Spleen (tissue), 11 donors: ENCODE results near the gene SKP1. TPM values are rescaled to one million over a fixed set of nuclear protein-coding genes. Genes with fewer than 3 reads are reported as not detected.

Experiments
- DNase-seq: peaks from one replicate; pipeline ENCODE4 v3.0.0-alpha.2; 2020
- H3K27ac ChIP-seq, 8 donors: fragments of 200-600 bp; sonication (generic) in 7 of 8; 1 replicate in 4 of 8; 2 replicates in 4 of 8; pipeline versions ENCODE4 v1.5.0 to v1.8.0; 2016 to 2021; ENCODE audit warnings: inconsistent platforms in 4 of 8, mild to moderate bottlenecking in 4 of 8, moderate library complexity in 1 of 8
- H3K27me3 ChIP-seq, 7 donors: fragments of 200-600 bp; sonication (generic) in 6 of 7; replicated peaks in 1 of 7; 1 replicate in 4 of 7; 2 replicates in 3 of 7; pipeline versions ENCODE4 v1.5.0 to v1.8.0; 2016 to 2021; ENCODE audit warnings: inconsistent platforms in 3 of 7, mild to moderate bottlenecking in 1 of 7
- H3K36me3 ChIP-seq, 6 donors: fragments of 200-600 bp; sonication (generic) in 5 of 6; 1 replicate in 4 of 6; 2 replicates in 2 of 6; pipeline versions ENCODE4 v1.5.0 to v1.8.0; 2016 to 2021; ENCODE audit warnings: inconsistent platforms in 2 of 6
- H3K4me1 ChIP-seq, 6 donors: fragments of 200-600 bp; sonication (generic) in 5 of 6; 1 replicate in 3 of 6; 2 replicates in 3 of 6; pipeline versions ENCODE4 v1.5.0 to v1.8.0; 2016 to 2021; ENCODE audit warnings: inconsistent platforms in 3 of 6
- H3K4me3 ChIP-seq, 8 donors: fragments of 200-600 bp; sonication (generic) in 7 of 8; 1 replicate in 4 of 8; 2 replicates in 4 of 8; pipeline versions ENCODE4 v1.5.0 to v1.8.0; 2016 to 2021; ENCODE audit warnings: inconsistent platforms in 4 of 8, mild to moderate bottlenecking in 4 of 8, moderate library complexity in 2 of 8
- H3K9me3 ChIP-seq, 8 donors: fragments of 200-600 bp; sonication (generic) in 7 of 8; 1 replicate in 4 of 8; 2 replicates in 4 of 8; pipeline versions ENCODE4 v1.5.0 to v1.8.0; 2016 to 2021; ENCODE audit warnings: inconsistent platforms in 4 of 8
- CTCF ChIP-seq, 11 experiments: fragments of 200-600 bp in 7 of 11; fragments of 450-650 bp in 4 of 11; sonication (generic) in 4 of 11; IDR thresholded peaks in 8 of 11; conservative IDR thresholded peaks in 3 of 11; 1 replicate in 7 of 11; 2 replicates in 4 of 11; pipeline versions ENCODE4 v1.4.0 to v1.8.0; 2016 to 2021; ENCODE audit warnings: antibody characterized with exemption in 11 of 11, inconsistent platforms in 4 of 11, mild to moderate bottlenecking in 1 of 11
- POLR2A ChIP-seq, 3 donors: fragments of 450-650 bp; IDR thresholded peaks; one replicate each; pipeline ENCODE4 v1.5.1; 2017; ENCODE audit warnings: antibody characterized with exemption in 3 of 3, mild to moderate bottlenecking in 1 of 3
- POLR2AphosphoS5 ChIP-seq, 3 donors: sonication (generic); formaldehyde crosslinking; IDR thresholded peaks; one replicate each; pipeline ENCODE4 v1.5.1; 2017; ENCODE audit warnings: antibody characterized with exemption in 3 of 3
- WGBS, 5 donors: extraction: QIAGEN DNeasy Blood & Tissue Kit in 3 of 5; methylation state at CpG; one replicate each; pipeline versions ENCODE4 v1.1.5 to v1.1.7; 2013 to 2018; 5-methylcytosine and 5-hydroxymethylcytosine counted together
- intact Hi-C: fragments of 100-400 bp; cut with DNase I; formaldehyde crosslinking; loops from one replicate; pipeline ENCODE4 v1.15.0; 2023; ENCODE audit warnings: low total_unique reads
- polyA plus RNA-seq, 3 donors: library from polyadenylated mRNA; stranded (reverse); fragments of 200-250 nt; gene quantifications; one replicate each; pipeline ENCODE4 v1.2.1, GENCODE V29; 2013
- total RNA-seq, 7 donors: library from RNA; depleted of rRNA in 3 of 7; stranded (reverse); fragments of >200 nt in 3 of 7; fragmentation: NEBNext Ultra II Directional in 4 of 7; extraction: Animal tissue kit (Norgen Biotek cat#: 25700) in 4 of 7; gene quantifications; one replicate each; pipeline versions ENCODE4 v1.1.0 to v1.2.1, GENCODE V29; 2016 to 2021
- donor health status: healthy with polysubstance abuse.
- donor health status: DM: no; HTN: no; CAD: no; lungs with moderate emphysema.
- donor health status: DM: no; HTN: no; CAD: no.
- donor health status: Bipolar disorder and iron deficiency.
- donor health status: healthy.
- donor health status: DM: no; HTN: no; CAD: no.
- donor health status: DM: yes; HTN: yes; CAD: no.

The SKP1 gene
- total and polyA plus RNA-seq, 10 donors = 121 to 354 (median 202) TPM

- Histone ChIP-seq H3K27ac (peak overlapping the region in 4 of 8 donors; percentile 46 to 88 (median 52)), H3K4me3 (no peak overlapping the region), H3K27me3 (no peaks in the 10 kb centered on the region), H3K36me3 (peaks cover 0 to 97% (median 49%) of the 10 kb centered on the region in 6 donors), H3K4me1 (peaks cover 19 to 79% (median 59%) of the 10 kb centered on the region in 6 donors), H3K9me3 (no peaks in the 10 kb centered on the region)
- TF ChIP-seq CTCF (IDR thresholded peaks at IDR 0.05 in 8 of 11, conservative IDR thresholded peaks at IDR 0.05 in 3 of 11) = no peak
- TF ChIP-seq POLR2A (IDR thresholded peaks at IDR 0.05) = no peak
- no peak for TF ChIP-seq POLR2AphosphoS5 (IDR thresholded peaks at IDR 0.05)
- peak; percentile 66 for DNase-seq
- WGBS, 5 donors = 89 to 93% (median 90%) methylated on average over 8 of the region's 8 CpGs
- intact Hi-C loops = loop anchor here (5.0 kb wide), 1 partner anchor 98 kb away; no protein-coding TSS in a partner anchor
Observed at GRCh38 chr5:134139891-134140469, 36.8 kb downstream of the SKP1 start.

DNA sequence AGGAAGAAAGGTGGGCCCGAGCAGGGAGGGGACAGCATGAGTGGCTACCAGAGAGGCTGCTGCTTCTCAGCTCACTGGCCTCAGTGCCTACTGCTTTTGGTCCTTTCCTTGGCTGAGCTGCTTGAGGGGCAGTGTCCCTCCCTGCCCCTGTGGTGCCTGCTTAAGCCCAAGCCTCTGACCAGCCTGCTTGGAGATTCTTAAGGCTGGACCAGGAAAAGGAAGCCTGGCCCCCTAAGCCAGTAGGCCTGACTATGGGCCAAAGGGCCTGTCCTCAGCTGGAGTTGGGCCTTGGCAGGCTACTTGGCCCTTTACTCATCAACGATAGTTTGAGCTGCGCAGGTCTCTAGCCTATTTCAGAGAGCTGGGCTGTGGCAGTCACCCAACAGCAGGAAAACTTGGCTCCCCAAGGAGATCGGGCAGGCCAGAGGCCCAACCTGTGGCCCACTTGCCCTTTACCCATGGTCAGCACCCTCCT, 37.3 kb downstream of the SKP1 start:
- Histone ChIP-seq H3K9me3 (no peaks in the 10 kb centered on the region), H3K27ac (peak overlapping the region in 4 of 8 donors; percentile 51 to 88 (median 57)), H3K4me1 (peaks cover 22 to 81% (median 64%) of the 10 kb centered on the region in 6 donors), H3K27me3 (no peaks in the 10 kb centered on the region), H3K36me3 (peaks cover 0 to 97% (median 49%) of the 10 kb centered on the region in 6 donors), H3K4me3 (no peak overlapping the region)
- 88 to 96% (median 92%) methylated on average over 3 to 4 of the region's 4 CpGs for WGBS, 5 donors
- peak; percentile 52 for DNase-seq
- TF ChIP-seq POLR2A (IDR thresholded peaks at IDR 0.05) = no peak
- TF ChIP-seq CTCF (IDR thresholded peaks at IDR 0.05 in 8 of 11, conservative IDR thresholded peaks at IDR 0.05 in 3 of 11) = no peak
- TF ChIP-seq POLR2AphosphoS5 (IDR thresholded peaks at IDR 0.05) = no peak
- intact Hi-C loops = no loop called here

GRCh38 chr5:134138416-134139376, 38.1 kb downstream of the SKP1 start:
- H3K36me3 ChIP-seq = peaks cover 0 to 97% (median 48%) of the 10 kb centered on the region in 6 donors
- peak; percentile 63 for DNase-seq

GRCh38 chr5:134136771-134137170, 40.0 kb downstream of the SKP1 start:
- peaks cover 24 to 100% (median 89%) of the 10 kb centered on the region in 6 donors for H3K4me1 ChIP-seq
- H3K27me3 ChIP-seq = no peaks in the 10 kb centered on the region
- intact Hi-C loops = no loop called here
- H3K36me3 ChIP-seq = peaks cover 0 to 87% (median 31%) of the 10 kb centered on the region in 6 donors
- peak; percentile 43 for DNase-seq
- no peak overlapping the region for H3K4me3 ChIP-seq
- no peak for TF ChIP-seq POLR2AphosphoS5 (IDR thresholded peaks at IDR 0.05)
- no peak for TF ChIP-seq POLR2A (IDR thresholded peaks at IDR 0.05)
- no peak for TF ChIP-seq CTCF (IDR thresholded peaks at IDR 0.05 in 8 of 11, conservative IDR thresholded peaks at IDR 0.05 in 3 of 11)
- 76 to 93% (median 79%) methylated on average over 4 to 7 of the region's 7 CpGs for WGBS, 5 donors
- H3K9me3 ChIP-seq = no peaks in the 10 kb centered on the region
- H3K27ac ChIP-seq = peak overlapping the region in 5 of 8 donors; percentile 20 to 88 (median 46)

More at GRCh38 chr5:134138416-134139376, 38.1 kb downstream of the SKP1 start:
- H3K9me3 ChIP-seq = no peaks in the 10 kb centered on the region
- peaks cover 22 to 83% (median 70%) of the 10 kb centered on the region in 6 donors for H3K4me1 ChIP-seq
- TF ChIP-seq POLR2AphosphoS5 (IDR thresholded peaks at IDR 0.05) (peak in 1 of 3 donors; percentile 22), POLR2A (IDR thresholded peaks at IDR 0.05) (no peak)
- H3K27me3 ChIP-seq = no peaks in the 10 kb centered on the region
- intact Hi-C loops = no loop called here
- whole genome bisulfite sequencing, 5 donors = 67 to 92% (median 78%) methylated on average over 2 to 3 of the region's 3 CpGs
- H3K27ac ChIP-seq = peak overlapping the region in 5 of 8 donors; percentile 5 to 88 (median 54)
- H3K4me3 ChIP-seq = no peak overlapping the region
